A549 (cell line): ENCODE results near the gene COX4I1. TPM values are rescaled to one million over a fixed set of nuclear protein-coding genes. Genes with fewer than 3 reads are reported as not detected.
"Not testable (repeated sequence)": the region's sequence is repeated elsewhere in the genome, so short reads cannot be mapped to it uniquely, and the experiment has no call there.

Experiments
- ATAC-seq, 2 experiments: fragments of 200-7000 bp in 1 of 2; fragments of >200 bp in 1 of 2; cut with Nextera tagmentation in 1 of 2; cut with Tn5 transposase in 1 of 2; 3 replicates each; pipeline versions ENCODE4 v1.8.0 to v1.9.1; 2018 to 2020; ENCODE audit warnings: mild to moderate bottlenecking in 1 of 2, moderate library complexity in 1 of 2
- CTCF ChIA-PET: fragments of 300-600 bp; sonication (Branson Sonifier 250); formaldehyde crosslinking; extraction: SDS; loops from one replicate; lab custom pipeline; 2021; ENCODE audit warnings: antibody characterized with exemption, inconsistent platforms; lab: Yijun Ruan, JAX
- POLR2A ChIA-PET: fragments of 350-600 bp; formaldehyde crosslinking; extraction: SDS; loops from one replicate; lab custom pipeline; 2021; ENCODE audit warnings: antibody characterized with exemption, inconsistent platforms; lab: Yijun Ruan, JAX
- DNase-seq, 2 experiments: peaks; one replicate each; pipeline versions ENCODE4 v3.0.0 to v3.0.0-alpha.2; 2011 to 2016; ENCODE audit warnings: low read depth in 1 of 2, low spot score in 1 of 2
- FAIRE-seq: peaks from 2 replicates; lab custom pipeline; 2011; peaks lifted over from hg19 to GRCh38; lab: Jason Lieb, UNC
- H3K27ac ChIP-seq, 2 experiments: fragments of >200 bp; sonication (Bioruptor Twin); formaldehyde crosslinking; 3 replicates each; pipeline ENCODE4 v1.5.1; 2016 to 2017
- H3K4me1 ChIP-seq: fragments of >200 bp; sonication (Bioruptor Twin); formaldehyde crosslinking; 3 replicates; pipeline ENCODE4 v1.6.1; 2016
- H3K4me2 ChIP-seq: fragments of >200 bp; sonication (Bioruptor Twin); formaldehyde crosslinking; 3 replicates; pipeline ENCODE4 v1.6.1; 2016
- H3K4me3 ChIP-seq: fragments of >200 bp; sonication (Bioruptor Twin); formaldehyde crosslinking; 3 replicates; pipeline ENCODE4 v1.5.1; 2016
- H3K9me3 ChIP-seq: fragments of >200 bp; sonication (Bioruptor Twin); formaldehyde crosslinking; 3 replicates; pipeline ENCODE4 v1.6.1; 2016
- BHLHE40 ChIP-seq: IDR thresholded peaks from 2 replicates; pipeline ENCODE4 v1.6.1; 2012; ENCODE audit warnings: low read depth, low read length, inconsistent platforms
- ESRRA ChIP-seq: fragments of 150-350 bp; IDR thresholded peaks from 2 replicates; pipeline ENCODE4 v1.6.1; 2014; ENCODE audit warnings: mild to moderate bottlenecking, low read length, borderline replicate concordance
- FOSB ChIP-seq: fragments of 250-450 bp; sonication (Bioruptor Pico); IDR thresholded peaks from 2 replicates; pipeline ENCODE4 v1.5.0; 2020; ENCODE audit warnings: mild to moderate bottlenecking, moderate library complexity
- FOSL2 ChIP-seq, 2 experiments: fragments of 450-650 bp in 1 of 2; fragments of >200 bp in 1 of 2; sonication (Bioruptor Twin) in 1 of 2; formaldehyde crosslinking; IDR thresholded peaks; 2 replicates each; pipeline versions ENCODE4 v1.5.0 to v1.6.1; 2016 to 2020; ENCODE audit warnings: mild to moderate bottlenecking in 1 of 2, moderate library complexity in 1 of 2
- GATA3 ChIP-seq: IDR thresholded peaks from 2 replicates; pipeline ENCODE4 v1.6.1; 2012; ENCODE audit warnings: borderline replicate concordance
- HES2 ChIP-seq: fragments of >200 bp; sonication (Bioruptor Twin); formaldehyde crosslinking; IDR thresholded peaks from 2 replicates; pipeline ENCODE4 v1.6.1; 2016
- HEYL ChIP-seq: fragments of 250-450 bp; sonication (Bioruptor Pico); IDR thresholded peaks from 2 replicates; pipeline ENCODE4 v1.8.0; 2021; ENCODE audit warnings: mild to moderate bottlenecking, moderate library complexity
- HOXB13 ChIP-seq: fragments of 250-450 bp; sonication (Bioruptor Pico); IDR thresholded peaks from 2 replicates; pipeline ENCODE4 v1.5.0; 2020; ENCODE audit warnings: low read depth, mild to moderate bottlenecking, moderate library complexity
- HOXB5 ChIP-seq: fragments of 250-450 bp; sonication (Bioruptor Pico); IDR thresholded peaks from 2 replicates; pipeline ENCODE4 v1.5.0; 2020; ENCODE audit warnings: mild to moderate bottlenecking, moderate library complexity
- JUN ChIP-seq, 2 experiments: fragments of >200 bp; sonication (Bioruptor Twin); formaldehyde crosslinking; IDR thresholded peaks; 2 replicates in 1 of 2; 3 replicates in 1 of 2; pipeline ENCODE4 v1.6.1; 2016 to 2017
- MAFK ChIP-seq: fragments of 450-650 bp; IDR thresholded peaks from 2 replicates; pipeline ENCODE4 v1.6.1; 2014; ENCODE audit not compliant: partially characterized antibody
- NFE2L2 ChIP-seq: fragments of 150-350 bp; conservative IDR thresholded peaks from 2 replicates; pipeline ENCODE4 v1.6.1; 2014; ENCODE audit warnings: low read length
- NPAS2 ChIP-seq: fragments of 250-450 bp; sonication (Bioruptor Pico); IDR thresholded peaks from 2 replicates; pipeline ENCODE4 v1.8.0; 2022; ENCODE audit warnings: mild to moderate bottlenecking, moderate library complexity, borderline replicate concordance
- POLR2AphosphoS2 ChIP-seq: conservative IDR thresholded peaks from 2 replicates; pipeline ENCODE4 v1.6.1; 2012; ENCODE audit warnings: low read length, improper control_type of control experiment, inconsistent platforms
- RAD21 ChIP-seq, 2 experiments: fragments of >200 bp in 1 of 2; sonication (Bioruptor Twin) in 1 of 2; formaldehyde crosslinking in 1 of 2; IDR thresholded peaks in 1 of 2; conservative IDR thresholded peaks in 1 of 2; 2 replicates in 1 of 2; 3 replicates in 1 of 2; pipeline ENCODE4 v1.6.1; 2012 to 2018; ENCODE audit warnings: inconsistent platforms in 1 of 2
- RARB ChIP-seq: fragments of 250-450 bp; sonication (Bioruptor Pico); IDR thresholded peaks from 2 replicates; pipeline ENCODE4 v1.8.0; 2021; ENCODE audit warnings: mild to moderate bottlenecking, moderate library complexity
- RCOR1 ChIP-seq: fragments of 150-350 bp; IDR thresholded peaks from 2 replicates; pipeline ENCODE4 v1.6.1; 2014; ENCODE audit warnings: antibody characterized with exemption, low read length, low read depth
- RFX5 ChIP-seq: fragments of 450-650 bp; IDR thresholded peaks from 2 replicates; pipeline ENCODE4 v1.7.1; 2014; ENCODE audit warnings: antibody characterized with exemption, mild to moderate bottlenecking, moderate library complexity
- RNF2 ChIP-seq: fragments of 200-600 bp; sonication (generic); IDR thresholded peaks from 2 replicates; pipeline ENCODE4 v1.6.1; 2016; ENCODE audit warnings: low read depth, mild to moderate bottlenecking, antibody characterized with exemption, moderate library complexity, borderline replicate concordance
- SMC3 ChIP-seq: fragments of >200 bp; sonication (Bioruptor Twin); formaldehyde crosslinking; IDR thresholded peaks from 3 replicates; pipeline ENCODE4 v1.6.1; 2018; ENCODE audit warnings: inconsistent platforms
- SREBF2 ChIP-seq: fragments of 450-650 bp; IDR thresholded peaks from 2 replicates; pipeline ENCODE4 v1.6.1; 2014; ENCODE audit warnings: mild to moderate bottlenecking, moderate library complexity
- WGBS: methylation state at CpG from one replicate; pipeline ENCODE4 v1.1.6; 2017; ENCODE audit errors: missing lambda C conversion rate; 5-methylcytosine and 5-hydroxymethylcytosine counted together
- polyA plus RNA-seq, 4 experiments: library from polyadenylated mRNA; depleted of rRNA in 3 of 4; stranded (reverse); fragments of >200 nt; fragmentation: RNase III in 1 of 4; extraction: RNeasy Plus Mini Kit Qiagen cat#74134 plus additional on column Dnase treatment in 1 of 4; gene quantifications; 2 replicates in 3 of 4; 3 replicates in 1 of 4; pipeline ENCODE4 v1.2.3, GENCODE V29; 2011 to 2017
- TF ChIP-seq, protein P1 (sequence below): fragments of >200 bp; sonication (Bioruptor Twin); formaldehyde crosslinking; IDR thresholded peaks from 3 replicates; pipeline ENCODE4 v1.5.1; 2016
- TF ChIP-seq, protein P2 (sequence below): IDR thresholded peaks from 2 replicates; pipeline ENCODE4 v1.6.1; 2012; ENCODE audit warnings: low read depth, borderline replicate concordance

COX4I1 gene
- polyA plus RNA-seq, 2 of the 4 experiments (the other 2 are of a cell fraction): 783 to 929 TPM

DNA sequence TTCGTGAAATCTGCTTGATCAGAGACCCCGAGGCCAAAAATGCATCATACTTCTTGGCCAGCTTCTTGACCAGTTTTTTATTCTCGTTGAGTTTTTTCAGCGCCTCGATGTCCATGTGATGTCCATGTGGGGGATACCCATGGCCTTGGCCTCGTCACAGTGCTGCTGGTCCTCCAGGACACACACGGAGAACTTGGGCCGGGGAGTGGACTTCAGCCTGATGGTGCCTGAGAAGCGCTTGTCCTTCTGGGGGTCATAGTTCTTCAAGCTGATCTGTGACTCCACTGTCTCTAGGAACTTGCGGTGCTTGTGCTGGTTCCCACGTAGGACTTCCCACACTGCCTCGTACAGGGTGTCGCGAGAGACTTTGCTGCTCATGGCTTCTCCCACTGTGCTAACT lies 16.7 kb downstream of the COX4I1 start:
- FAIRE-seq: no peak
- ChIA-PET POLR2A (no interaction called here), CTCF (interaction anchor here (0.9 to 7.7 kb wide), 6 partner anchors 9 to 702 kb away, joined by 3 to 345 read pairs (median 6); no protein-coding TSS in a partner anchor)
- WGBS: 80% methylated on average over 14 of the region's 14 CpGs
- no peak overlapping the region for H3K4me2 ChIP-seq
- H3K4me3 ChIP-seq: no peak overlapping the region
- no peak overlapping the region for H3K27ac ChIP-seq
- no peak for DNase-seq
- 0 out of 3 replicates have a peak, but pooled peaks cover 2% of the 10 kb centered on the region for H3K9me3 ChIP-seq
- TF ChIP-seq NPAS2 (CRISPR knock-in tag) (no peak), HOXB13 (CRISPR knock-in tag) (no peak), HOXB5 (no peak), HES2 (no peak), ESRRA (no peak), RARB (CRISPR knock-in tag) (no peak), NFE2L2 (no peak), HEYL (CRISPR knock-in tag) (no peak), BHLHE40 (no peak), SREBF2 (no peak), RNF2 (no peak), FOSL2 (IDR thresholded peaks at IDR 0.05) (no peak), FOSL2 (CRISPR knock-in tag; IDR thresholded peaks at IDR 0.05) (no peak), GATA3 (no peak), POLR2AphosphoS2 (no peak), RAD21 (conservative IDR thresholded peaks at IDR 0.05 in 1 of 2, IDR thresholded peaks at IDR 0.05 in 1 of 2) (no peak), MAFK (no peak), JUN (IDR thresholded peaks at IDR 0.05) (no peak)
- TF ChIP-seq, protein P1, sequence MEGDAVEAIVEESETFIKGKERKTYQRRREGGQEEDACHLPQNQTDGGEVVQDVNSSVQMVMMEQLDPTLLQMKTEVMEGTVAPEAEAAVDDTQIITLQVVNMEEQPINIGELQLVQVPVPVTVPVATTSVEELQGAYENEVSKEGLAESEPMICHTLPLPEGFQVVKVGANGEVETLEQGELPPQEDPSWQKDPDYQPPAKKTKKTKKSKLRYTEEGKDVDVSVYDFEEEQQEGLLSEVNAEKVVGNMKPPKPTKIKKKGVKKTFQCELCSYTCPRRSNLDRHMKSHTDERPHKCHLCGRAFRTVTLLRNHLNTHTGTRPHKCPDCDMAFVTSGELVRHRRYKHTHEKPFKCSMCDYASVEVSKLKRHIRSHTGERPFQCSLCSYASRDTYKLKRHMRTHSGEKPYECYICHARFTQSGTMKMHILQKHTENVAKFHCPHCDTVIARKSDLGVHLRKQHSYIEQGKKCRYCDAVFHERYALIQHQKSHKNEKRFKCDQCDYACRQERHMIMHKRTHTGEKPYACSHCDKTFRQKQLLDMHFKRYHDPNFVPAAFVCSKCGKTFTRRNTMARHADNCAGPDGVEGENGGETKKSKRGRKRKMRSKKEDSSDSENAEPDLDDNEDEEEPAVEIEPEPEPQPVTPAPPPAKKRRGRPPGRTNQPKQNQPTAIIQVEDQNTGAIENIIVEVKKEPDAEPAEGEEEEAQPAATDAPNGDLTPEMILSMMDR: no peak
- TF ChIP-seq, protein P2, sequence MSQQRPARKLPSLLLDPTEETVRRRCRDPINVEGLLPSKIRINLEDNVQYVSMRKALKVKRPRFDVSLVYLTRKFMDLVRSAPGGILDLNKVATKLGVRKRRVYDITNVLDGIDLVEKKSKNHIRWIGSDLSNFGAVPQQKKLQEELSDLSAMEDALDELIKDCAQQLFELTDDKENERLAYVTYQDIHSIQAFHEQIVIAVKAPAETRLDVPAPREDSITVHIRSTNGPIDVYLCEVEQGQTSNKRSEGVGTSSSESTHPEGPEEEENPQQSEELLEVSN: no peak
- H3K4me1 ChIP-seq: no peaks in the 10 kb centered on the region
- no peak for ATAC-seq

DNA sequence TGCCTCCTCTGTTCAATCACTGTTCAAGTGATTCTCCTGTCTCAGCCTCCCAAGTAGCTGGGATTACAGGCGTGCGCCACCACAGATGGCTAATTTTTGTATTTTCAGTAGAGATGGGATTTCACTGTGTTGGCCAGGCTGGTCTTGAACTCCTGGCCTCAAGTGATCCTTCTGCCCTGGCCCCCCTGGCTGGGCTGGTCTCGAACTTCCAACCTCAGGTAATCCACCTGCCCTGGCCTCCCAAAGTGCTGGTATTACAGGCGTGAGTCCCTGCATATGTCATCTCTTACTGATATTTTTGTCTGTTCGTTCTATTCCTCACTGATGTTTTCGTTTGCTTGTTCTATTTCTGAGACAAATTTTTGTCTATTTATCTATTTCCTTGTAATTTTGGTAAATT lies 17.7 kb downstream of the COX4I1 start:
- H3K9me3 ChIP-seq, H3K4me2 ChIP-seq, DNase-seq, H3K4me1 ChIP-seq, H3K27ac ChIP-seq, FAIRE-seq, H3K4me3 ChIP-seq, ATAC-seq, POLR2A ChIA-PET: not testable (repeated sequence)
- CTCF ChIA-PET: interaction anchor here (0.6 to 7.7 kb wide), 5 partner anchors 61 to 701 kb away, joined by 3 to 345 read pairs (median 5); no protein-coding TSS in a partner anchor
- 46% methylated on average over 6 of the region's 6 CpGs for WGBS

GRCh38 chr16:85819245-85819644 lies 19.8 kb downstream of the COX4I1 start:
- no peak overlapping the region for H3K4me2 ChIP-seq
- 2% methylated on average over 10 of the region's 10 CpGs for WGBS

More at GRCh38 chr16:85819245-85819644, 19.8 kb downstream of the COX4I1 start:
- peak; percentile 72 to 89 for ATAC-seq
- ChIA-PET CTCF (interaction anchor here (0.6 to 7.7 kb wide), 41 partner anchors 9 to 699 kb away, joined by 3 to 405 read pairs (median 4); no protein-coding TSS in a partner anchor), POLR2A (no interaction called here)
- FAIRE-seq: no peak
- peak; percentile 86 to 88 for DNase-seq
- H3K27ac ChIP-seq: no peak overlapping the region
- no peaks in the 10 kb centered on the region for H3K4me1 ChIP-seq
- H3K4me3 ChIP-seq: no peak overlapping the region
- 0 out of 3 replicates have a peak, but pooled peaks cover 2% of the 10 kb centered on the region for H3K9me3 ChIP-seq
- TF ChIP-seq RFX5 (no peak), RAD21 (conservative IDR thresholded peaks at IDR 0.05 in 1 of 2, IDR thresholded peaks at IDR 0.05 in 1 of 2) (peak; percentile 50 to 67; a peak in 4 of 5 replicates), SMC3 (peak; percentile 61), FOSB (no peak), RCOR1 (no peak), HOXB13 (CRISPR knock-in tag) (no peak)
- TF ChIP-seq, protein P1: peak; percentile 71
